Activated CD4-positive, alpha-beta T cell treated with anti-CD3 and anti-CD28 coated beads, Interleukin-2, amount 50 U/mL, for 1 hour (primary cell): ENCODE measurements around the gene UNC79.
"Not testable (repeated sequence)": the region's sequence is repeated elsewhere in the genome, so short reads cannot be mapped to it uniquely, and the experiment has no call there.

Source experiments
- DNase-seq: peaks from one replicate; pipeline ENCODE4 v3.0.0-alpha.2; 2020

The UNC79 gene

DNA sequence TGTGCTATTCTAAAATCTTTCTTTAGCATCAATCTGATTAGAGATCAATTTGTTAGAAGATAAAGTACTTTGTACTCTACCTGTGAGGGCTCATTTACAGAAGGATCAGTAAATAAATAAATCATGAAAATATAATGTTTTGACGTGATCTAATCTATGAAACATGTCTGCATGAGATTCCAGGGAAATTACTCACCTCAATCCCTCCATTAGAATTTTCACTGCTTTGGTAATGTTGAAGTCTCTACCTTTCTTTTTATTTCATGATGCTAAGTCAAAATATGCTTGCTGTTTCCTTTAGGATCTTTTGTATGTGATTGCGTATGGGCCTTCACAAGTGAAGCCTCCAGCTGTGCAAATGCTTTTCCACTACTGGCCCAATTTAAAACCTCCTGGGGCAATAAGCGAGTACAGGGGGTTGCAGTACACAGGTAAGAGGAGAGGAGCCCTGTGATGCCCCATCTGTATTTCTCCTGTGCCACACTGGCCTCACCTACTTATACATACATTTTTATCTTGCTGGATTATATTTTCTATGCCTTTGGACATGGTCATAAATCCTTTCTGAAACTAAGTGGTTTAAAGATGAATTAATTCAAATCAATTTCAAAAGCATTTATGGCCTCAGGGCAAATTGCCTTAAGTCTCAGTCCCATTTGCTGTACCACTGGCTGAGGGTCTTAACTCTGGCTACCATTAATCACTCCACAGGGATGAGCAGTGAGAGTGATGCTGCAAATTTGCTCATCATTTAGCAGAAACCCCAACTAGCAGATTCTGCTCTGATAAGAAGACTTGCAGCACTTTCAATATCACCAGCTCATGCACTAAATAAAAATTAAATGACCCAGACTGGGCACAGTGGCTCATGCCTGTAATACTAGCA lies 66.4 kb downstream of the UNC79 start:
- DNase-seq: no peak

DNA sequence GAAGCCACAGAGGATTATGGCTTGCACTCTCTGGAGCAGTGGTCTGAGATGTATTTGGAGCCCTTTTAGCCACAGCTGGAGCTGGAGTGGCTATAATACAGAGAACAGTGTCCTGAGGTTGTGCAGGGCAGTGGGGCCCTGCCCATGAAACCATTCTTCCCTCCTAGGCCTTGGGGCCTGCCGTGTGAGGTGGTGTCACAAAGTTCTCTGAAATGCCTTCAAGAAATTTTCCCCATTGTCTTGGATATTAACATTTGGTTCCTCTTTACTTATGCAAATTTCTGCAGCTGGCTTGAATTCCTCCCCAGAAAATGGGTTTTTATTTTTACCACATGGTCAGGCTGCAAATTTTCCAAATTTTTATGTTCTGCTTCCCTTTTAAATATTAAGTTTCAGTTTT lies 79.3 kb downstream of the UNC79 start:
- no peak for DNase-seq

DNA sequence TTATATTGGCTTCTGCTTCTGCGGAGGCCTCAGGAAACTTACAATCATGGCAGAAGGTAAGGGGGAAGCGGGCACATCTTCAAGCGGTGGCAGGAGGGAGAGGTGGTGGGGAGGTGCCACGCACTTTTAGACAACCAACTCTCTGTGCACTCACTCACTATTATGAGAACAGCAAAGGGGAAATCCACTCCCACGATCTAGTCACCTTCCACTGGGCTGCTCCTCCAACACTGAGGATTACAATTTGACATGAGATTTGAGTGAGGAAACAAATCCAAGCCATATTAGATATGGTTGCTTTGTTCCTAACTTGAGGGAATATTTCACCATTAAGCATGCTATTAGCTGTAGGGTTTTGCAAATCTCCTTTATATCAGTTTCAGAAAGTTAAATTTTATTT lies 80.3 kb downstream of the UNC79 start:
- DNase-seq: no peak

DNA sequence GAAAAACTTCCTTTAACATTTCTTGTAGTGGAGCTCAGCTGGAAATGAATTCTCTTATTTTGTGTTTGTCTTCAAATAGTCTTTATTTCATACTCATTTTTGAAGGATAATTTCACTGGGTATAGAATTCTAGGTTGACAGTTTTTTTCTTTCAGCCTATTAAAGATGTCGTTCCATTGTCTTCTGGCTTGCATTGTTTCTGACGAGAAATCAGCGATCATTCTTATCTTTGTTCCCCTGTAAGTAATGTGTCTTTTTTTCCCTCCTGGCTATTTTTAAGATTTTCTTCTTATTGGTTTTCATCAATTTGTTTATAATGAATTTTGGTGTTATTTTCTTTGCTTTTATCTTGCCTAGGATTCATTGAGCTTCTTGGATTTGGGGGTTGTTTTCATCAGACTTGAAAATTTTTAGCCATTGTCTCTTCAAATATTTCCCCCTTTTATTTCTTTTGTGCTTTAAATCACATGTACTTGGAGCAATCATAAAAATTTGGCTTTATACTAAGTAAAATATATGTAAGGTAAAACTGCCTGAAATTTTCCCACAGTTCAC lies 89.4 kb downstream of the UNC79 start:
- no peak for DNase-seq

DNA sequence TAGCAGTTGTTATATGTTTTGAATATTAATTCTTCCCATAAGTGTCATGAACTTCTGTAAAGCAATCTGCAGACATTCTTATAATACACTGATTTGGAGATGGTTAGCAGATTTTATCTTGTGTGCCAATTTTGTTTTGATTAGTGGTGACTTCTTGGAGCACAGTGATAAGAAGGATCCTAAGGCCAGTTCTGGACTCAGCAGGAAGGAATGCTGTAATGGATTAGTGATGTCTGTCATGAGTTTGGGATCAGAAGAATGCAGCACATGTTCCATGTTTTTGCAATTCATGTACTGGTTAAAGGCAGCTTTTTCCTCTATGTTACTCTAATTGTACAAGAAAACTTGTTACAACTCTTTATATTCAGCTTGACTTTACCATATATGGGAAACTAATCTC lies 91.5 kb downstream of the UNC79 start:
- no peak for DNase-seq

DNA sequence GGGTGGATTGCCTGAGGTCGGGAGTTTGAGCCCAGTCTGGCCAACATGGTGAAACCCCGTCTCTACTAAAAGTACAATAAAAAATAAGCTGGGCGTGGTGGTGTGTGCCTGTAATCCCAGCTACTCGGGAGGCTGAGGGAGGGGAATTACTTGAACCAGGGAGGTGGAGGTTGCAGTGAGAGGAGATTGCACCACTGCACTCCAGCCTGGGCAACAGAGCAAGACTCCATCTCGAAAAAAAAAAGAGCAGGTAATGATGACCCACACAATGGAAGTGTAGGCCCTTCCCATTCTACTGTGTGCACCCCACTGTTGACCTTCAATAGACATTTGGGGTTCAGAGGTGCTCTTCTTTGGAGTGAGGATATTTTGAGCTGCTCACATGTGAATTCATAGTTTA lies 94.5 kb downstream of the UNC79 start:
- not testable (repeated sequence) for DNase-seq

DNA sequence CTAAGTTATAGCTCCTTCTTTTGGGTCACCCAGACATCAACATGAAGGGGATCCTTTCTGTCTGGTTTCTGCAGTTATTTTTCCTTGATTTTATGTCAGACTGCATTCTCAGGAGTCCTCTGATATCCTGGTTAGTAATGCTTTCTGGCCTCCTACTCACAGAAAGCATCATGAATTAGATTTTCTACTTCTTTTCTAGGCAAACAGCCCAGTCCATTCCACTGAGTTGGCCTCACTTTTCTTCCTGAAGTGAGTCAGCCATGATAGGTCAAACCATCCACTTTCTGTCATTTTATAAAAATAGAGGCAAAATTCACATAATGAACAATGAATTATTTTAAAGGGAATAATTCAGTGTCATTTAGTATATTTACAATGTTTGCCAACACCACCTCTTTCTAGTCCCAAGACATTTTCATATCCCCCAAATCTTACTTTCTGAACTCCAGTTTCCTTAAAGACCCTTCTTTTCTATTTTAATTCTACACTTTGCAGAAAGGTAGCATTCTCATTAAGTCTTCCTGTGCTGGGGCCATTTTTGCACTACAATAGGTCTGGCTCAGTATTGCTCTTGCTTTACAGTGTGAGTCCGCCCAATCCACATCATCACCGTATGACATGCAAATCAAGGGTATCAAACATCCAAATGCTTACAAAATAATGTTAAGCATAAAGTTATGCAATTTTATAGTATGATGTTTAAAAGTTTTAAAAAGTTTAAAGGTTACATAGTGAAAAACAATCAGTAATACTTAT lies 95.1 kb downstream of the UNC79 start:
- no peak for DNase-seq

DNA sequence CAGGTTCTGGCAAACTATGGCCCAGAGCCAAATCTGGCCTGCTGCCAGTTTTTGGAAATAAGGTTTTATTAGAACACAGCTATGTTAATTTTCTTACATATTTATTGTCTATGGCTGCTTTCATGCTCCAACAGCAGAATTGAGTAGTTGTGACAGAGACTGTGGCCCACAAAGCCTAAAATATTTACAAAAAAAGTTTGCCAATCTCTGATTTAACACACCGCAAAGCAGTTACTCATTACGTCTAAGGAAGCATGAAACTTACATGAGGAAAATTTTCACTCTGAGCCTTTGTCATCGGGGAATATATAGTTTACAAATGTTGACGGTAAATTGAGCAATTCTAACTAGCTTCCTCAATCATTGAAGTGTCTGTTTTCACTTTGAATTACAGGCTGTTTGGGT lies 96.5 kb downstream of the UNC79 start:
- no peak for DNase-seq

DNA sequence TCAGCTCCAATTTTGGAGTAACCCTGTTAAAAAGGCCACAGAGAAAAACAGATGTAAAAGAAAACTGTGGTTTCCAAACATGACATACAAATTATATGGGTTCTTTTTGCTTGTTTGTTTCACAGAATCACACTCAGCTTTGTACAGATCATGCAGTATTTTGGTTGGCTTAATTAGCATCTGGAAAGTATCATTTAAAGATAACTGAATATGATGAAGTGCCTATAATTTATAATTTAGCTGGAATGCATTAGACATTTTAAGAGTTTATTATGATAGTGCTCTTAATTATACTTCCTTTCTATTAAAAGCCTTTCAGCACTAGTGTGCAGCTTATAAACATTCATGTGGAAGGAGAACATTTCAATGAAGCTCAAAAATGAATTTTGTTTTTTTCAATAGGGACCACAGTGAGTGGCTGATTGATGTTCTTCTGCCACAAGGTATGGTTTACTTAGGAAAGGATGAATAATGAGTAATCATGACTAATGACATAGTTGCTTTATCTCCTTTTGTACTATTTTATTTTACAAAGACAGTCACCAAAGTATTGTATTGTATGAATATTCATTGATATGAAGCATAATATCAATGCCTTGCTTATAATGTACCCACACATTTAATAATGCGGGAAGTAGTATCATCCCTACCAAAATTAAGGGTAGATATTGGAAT lies 98.3 kb downstream of the UNC79 start:
- DNase-seq: no peak

DNA sequence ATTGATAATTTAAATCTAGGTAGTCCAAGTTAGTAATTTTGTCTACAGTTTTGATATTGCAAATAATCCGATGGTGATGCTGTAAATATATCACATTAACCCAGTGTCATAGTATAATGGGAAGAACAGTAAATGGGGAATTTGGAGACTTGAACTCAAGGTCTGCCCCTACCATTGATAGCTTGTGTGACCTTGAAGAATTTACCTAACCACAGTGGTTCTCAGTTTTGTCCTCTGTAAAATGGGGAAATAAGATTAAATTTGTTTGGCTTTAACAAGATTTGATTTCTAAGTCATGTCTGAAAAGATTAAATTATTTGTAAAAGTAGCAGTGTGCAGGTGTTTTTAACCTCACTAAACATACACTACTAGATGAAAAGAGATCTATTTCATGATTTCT lies 100.9 kb downstream of the UNC79 start:
- DNase-seq: no peak

DNA sequence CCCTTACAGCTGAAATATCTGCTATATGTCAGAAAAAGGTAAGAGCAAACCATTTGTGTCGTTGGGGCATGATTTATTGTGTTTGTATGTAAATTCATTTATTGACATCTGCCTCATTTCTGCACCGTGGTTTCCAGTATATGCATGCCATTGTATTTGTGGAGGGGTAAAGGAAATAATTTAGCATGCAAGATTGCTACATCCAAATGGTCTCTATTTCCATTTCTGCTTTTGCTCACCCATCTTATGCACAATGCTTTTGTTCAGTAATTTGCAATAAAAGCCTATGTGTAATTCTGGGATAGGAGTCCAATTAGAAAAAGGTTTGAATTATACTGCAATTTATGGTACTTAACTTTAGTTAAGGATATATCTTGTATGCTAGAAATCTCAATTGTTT lies 101.8 kb downstream of the UNC79 start:
- DNase-seq: no peak

DNA sequence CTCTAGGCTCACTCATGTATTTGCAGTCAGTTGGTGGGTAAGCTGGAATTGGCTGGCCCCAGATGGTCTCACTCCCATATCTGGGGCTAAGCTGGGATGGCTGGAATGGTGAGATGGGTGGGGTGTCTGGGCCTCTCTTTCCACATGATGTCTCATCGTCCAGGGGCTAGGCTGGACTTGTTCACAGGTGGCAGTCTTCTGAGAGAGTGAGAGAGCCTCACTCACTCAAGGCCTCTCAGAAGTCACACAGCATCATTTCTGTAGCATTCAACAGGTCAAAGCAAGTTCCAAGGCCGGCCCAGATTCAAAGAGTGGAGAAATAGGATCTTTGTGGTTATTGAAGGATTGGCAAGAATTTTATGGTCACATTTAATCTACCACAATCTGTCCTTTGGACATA lies 102.7 kb downstream of the UNC79 start:
- DNase-seq: no peak

DNA sequence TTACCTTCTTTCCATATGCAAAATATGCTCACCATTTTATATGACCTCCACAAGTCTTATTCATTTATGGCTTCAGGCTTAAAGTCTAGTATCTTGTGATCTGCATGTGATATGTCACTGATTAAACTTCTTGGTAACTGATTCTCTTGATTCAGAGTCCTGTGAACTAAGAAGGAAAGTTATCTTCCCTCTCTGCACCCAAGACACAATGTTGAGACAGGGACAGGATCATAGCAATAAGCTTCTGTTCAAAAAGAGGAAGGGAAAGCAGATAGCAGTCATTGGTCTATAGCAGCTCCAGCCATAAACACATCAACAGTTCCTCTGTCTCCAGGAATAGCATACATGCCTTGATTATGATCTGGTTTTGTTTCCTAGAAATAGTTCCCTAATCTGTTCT lies 103.1 kb downstream of the UNC79 start:
- DNase-seq: no peak

DNA sequence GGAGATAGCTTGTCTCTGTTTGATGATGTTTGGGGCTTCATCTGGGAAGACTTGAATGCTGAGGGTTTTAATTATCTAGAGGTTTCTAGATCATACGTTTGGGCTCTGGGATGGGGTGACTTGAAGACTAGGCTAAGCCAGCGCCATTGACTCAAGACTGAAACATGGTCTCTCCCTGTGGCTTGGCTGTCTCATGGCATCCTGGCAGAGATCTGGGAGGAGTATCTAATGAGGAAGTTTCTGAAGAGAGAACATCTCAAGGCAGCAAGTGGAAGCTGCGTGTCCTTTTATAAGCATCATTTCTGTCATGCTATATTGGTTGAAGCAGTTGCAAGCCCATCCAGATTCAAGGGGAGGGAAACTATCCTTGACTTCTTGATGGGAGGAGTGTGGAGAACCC lies 104.8 kb downstream of the UNC79 start:
- no peak for DNase-seq

DNA sequence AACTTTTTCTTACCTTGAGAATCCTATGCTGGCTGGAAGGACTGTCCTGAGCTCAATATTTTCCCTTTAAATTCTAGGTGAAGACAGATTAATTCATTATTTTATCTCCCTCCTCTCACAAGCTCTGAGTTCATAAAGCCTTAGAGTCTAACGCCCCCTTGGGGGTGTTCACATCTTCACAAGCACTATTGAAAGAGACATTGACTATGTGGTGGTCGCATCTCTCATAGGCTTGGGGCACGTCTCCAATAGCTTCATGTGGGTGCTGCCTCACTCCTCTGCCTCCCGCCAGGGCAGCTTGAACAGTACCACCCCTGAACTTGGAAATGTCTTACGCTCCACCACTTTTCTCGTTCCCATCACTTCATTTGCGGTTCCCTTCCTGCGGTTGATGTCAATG lies 106.2 kb downstream of the UNC79 start:
- no peak for DNase-seq

DNA sequence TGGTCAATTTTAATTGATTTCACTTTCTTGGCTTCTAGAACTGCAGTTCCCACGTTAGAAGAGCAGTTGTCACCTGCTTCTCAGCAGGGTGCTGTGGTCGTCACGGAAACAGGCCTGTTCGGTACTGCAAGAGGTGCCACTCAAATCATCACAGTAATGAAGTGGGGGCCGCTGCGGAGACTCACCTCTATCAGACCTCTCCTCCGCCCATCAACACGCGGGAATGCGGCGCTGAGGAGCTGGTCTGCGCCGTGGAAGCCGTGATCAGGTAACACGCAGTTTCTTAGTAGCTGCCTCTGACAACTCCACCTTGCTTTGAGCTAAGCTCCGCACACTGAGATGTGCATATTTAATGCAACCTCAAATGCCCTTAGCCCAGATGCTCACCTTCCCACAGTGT lies 107.2 kb downstream of the UNC79 start:
- no peak for DNase-seq

DNA sequence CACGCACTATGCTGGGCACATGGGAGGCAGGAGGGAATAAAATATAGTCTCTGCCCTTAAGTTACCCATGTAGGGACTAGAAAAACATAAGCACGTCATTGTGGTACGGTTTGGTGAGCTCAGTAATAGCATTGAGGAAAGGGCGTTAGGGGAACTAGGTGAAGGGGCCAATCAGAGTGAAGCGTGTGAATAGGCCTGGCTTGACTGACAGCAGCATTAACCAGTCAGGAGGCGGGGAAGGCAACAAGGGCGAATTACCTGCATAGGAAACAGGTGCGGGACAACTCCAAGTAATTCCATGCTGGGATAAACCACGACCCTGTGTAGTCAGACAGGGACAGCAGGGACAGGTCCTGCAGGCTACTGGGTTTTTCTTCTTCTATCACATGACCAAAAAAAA lies 107.7 kb downstream of the UNC79 start:
- DNase-seq: no peak

DNA sequence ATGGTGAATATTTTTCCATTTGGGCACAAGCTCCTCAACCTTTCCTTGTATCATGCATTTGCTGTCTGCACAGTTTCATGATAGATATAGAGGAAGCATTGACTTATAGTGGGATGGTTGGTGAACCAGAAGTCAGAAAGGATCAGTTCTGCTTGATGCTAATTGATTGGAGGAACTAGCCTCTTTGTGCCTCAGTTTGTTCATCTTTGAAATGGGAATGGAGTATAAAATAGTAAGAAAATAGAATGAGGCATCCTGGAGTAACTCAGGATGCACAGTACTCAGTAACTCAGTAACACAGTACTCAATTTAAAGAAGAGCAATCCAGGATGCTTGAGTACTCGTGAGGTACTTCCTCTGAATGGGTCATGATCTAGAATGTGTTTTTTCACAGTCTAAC lies 109.5 kb downstream of the UNC79 start:
- no peak for DNase-seq

DNA sequence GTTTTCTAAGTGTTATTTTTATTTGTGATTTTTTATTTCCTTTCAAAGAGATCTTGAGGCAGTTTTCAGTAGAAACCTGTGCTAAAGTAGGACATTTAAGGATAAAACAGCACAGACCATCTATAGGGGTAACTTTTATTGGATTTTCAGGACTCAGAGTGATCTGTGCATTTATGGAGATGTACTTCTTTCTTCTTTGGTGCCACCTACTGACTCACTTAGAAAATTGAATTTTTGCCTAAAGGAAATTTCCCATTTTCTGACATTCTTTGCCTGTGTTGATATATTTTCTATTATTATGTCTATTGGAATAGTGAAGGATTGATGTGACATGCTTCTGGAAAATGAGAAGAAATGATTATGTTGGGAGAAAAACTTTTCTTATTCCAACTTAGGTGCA lies 113.0 kb downstream of the UNC79 start:
- no peak for DNase-seq

DNA sequence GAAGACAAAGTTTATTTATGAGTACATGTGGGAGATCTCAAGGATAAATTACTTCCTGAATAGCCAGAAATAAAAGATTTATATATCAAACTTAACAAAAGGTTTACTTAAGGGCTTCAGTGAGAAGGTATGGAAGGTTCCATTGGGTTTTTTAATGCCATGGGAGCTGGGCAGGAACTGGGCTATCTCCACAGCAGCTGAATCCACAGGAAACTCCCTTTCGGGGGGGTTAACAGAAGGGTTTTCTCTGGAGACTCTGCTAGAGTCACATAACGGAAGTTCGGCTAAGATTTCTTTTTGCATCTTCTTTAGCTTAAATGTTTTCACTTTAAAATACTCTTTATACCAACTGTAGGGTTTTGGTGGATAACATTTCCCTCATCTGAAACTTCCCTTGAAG lies 113.5 kb downstream of the UNC79 start:
- DNase-seq: no peak

DNA sequence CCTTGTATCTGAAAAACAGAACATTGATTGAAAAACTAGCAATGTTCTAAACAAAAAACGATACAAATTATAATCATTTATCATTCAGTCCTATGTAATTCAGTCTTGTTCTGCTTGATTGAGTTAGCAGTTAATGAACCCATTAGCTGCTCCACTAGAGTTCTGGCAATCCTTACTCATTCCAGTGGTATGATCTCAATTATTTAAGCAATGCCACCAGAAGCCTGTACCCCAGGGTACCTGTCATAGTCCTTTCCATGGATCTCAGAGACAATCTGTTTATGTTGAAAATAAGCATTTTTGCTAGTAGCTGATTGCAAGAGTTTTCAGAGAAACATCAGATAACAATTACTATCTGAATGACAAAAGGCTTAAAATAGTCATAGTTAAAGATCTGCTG lies 115.9 kb downstream of the UNC79 start:
- DNase-seq: no peak

DNA sequence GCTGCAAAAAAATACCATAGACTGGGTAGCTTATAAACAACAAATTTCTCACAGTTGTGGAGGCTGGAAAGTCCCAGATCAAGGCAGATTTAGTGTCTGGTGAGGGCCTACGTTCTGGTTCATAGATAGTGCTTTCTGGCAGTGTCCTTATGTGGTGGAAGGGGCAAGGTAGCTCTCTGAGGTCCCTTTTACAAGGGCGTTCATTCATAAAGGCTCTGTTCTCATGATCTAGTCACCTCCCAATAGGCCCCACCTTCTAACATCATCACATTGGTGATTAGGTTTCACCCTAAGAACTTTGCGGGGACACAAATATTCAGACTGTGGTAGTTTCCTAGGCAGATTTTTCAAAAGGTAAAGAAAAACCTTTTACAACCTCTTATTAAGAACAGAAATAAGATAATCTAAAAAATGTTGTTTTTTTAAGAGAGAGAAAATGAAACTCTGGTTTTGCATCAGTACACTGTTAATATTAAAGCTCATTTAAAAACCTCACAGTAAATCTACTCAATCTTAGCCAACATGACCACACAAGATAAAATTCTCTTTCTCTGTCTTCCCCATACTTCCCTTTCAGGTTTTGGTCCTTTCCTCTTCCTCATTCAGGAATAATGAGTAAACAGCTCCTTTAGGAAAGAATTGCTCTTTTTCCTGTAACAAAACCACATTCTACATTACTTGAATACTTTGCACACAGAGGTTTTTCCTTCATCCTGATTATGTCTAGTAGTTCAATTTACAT lies 117.5 kb downstream of the UNC79 start:
- no peak for DNase-seq

DNA sequence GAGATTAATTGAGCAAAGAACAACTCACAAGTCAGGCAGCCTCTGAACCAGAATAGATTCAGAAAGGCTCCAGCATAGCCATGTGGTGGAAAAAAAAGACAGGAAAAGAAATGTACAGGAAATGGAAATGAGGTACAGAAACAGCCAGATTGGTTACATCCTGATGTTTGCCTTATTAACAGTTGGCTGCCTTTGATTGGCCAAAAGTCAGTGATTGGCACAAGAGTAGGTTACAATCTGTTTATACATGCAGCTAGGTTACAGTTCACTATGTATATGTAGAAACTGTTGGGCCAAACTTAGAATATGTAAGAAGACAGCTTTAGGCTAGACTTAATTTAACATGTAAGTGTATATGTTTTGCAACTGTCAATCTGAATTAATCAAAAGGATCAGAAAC lies 118.9 kb downstream of the UNC79 start:
- no peak for DNase-seq
